ENCODE data around the gene HMCN2.

The HMCN2 gene, protein sequence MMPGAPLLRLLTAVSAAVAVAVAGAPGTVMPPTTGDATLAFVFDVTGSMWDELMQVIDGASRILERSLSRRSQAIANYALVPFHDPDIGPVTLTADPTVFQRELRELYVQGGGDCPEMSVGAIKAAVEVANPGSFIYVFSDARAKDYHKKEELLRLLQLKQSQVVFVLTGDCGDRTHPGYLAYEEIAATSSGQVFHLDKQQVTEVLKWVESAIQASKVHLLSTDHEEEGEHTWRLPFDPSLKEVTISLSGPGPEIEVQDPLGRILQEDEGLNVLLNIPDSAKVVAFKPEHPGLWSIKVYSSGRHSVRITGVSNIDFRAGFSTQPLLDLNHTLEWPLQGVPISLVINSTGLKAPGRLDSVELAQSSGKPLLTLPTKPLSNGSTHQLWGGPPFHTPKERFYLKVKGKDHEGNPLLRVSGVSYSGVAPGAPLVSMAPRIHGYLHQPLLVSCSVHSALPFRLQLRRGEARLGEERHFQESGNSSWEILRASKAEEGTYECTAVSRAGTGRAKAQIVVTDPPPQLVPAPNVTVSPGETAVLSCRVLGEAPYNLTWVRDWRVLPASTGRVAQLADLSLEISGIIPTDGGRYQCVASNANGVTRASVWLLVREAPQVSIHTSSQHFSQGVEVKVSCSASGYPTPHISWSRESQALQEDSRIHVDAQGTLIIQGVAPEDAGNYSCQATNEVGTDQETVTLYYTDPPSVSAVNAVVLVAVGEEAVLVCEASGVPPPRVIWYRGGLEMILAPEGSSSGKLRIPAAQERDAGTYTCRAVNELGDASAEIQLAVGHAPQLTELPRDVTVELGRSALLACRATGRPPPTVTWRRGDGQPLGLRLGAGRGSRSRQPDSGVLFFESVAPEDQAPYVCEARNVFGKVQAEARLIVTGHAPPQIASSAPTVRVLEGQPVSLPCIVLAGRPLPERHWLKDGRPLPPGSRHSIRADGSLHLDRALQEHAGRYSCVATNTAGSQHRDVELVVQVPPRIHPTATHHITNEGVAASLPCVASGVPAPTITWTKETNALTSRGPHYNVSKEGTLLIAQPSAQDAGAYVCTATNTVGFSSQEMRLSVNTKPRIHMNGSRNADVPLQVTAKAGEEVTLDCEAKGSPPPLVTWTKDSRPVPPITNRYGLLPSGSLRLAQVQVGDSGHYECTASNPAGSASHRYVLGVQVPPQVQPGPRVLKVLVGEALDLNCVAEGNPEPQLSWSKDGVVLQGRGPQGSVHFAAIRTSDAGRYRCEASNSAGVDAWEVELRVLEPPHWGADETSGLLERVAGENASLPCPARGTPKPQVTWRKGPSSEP (N-terminal part only)

DNA sequence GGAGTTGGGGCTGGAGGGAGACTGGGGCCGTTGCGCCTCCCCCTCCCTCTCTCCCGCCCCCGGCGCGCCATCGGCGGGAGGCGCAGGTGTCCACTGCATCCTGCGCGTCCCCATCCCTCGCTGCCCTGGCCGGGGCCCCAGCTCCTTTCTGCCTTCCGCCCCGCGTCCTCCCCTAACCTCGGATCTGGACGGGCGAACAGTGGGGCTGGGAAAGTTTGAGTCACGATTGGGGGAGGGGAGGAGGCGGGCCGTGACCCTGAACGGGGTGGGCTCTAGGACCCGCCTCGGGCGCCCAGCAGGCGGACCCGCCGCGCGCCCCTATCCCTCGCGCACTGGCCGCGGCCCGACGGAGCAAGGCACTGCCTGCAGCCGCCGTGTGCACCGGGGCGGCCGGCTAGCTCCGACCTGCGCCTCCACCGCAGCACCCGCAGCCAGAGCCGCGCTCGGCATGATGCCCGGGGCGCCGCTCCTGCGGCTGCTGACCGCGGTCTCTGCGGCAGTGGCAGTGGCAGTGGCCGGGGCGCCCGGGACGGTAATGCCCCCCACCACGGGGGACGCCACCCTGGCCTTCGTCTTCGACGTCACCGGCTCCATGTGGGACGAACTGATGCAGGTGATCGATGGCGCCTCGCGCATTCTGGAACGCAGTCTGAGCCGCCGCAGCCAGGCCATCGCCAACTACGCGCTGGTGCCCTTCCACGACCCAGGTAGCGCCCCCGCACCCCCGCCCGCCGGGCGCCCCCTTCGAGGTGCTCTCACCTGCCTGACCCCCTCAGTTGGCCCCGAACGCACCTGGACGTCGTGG lies at the start of gene HMCN2:
Gene HMCN2, plus strand, starts transcription at position 330 of the 805 bp plus-strand sequence. Its CDS starts 119 bp downstream, at position 449.
- DNase-seq: no peak

DNA sequence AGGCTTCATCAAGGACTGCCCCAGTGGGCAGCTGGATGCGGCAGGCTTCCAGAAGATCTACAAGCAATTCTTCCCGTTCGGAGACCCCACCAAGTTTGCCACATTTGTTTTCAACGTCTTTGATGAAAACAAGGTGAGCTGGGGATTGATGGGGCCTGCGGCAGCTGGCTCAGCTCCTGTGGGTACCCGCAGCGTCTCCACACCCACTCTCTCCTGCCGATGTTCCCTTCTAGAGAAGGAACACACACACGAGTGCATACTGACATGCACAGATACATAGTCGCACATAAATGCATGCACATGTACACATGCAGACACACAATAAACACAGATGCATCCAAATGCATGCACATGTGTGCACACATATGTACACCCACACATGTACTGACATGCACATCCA lies 47.7 kb upstream of the HMCN2 start:
- no peak for DNase-seq

DNA sequence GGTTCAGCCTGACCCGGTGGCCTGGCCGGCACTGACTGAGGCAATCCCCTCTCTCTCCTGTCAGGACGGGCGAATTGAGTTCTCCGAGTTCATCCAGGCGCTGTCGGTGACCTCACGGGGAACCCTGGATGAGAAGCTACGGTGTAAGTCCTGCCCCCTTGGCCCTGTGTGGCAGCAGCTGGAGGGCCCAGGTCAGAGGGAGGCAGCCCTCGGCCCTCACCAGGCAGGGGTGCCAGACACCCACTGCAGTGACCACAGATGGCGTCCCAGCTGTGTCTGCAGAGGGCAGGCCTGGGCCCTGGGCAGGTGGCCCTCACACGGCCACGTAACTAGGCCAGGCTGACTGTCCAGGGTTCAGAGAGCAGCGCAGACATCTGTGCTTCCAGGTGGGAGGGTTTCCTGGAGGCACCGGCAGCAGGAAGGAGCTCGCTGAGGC lies 45.9 kb upstream of the HMCN2 start:
- no peak for DNase-seq

DNA sequence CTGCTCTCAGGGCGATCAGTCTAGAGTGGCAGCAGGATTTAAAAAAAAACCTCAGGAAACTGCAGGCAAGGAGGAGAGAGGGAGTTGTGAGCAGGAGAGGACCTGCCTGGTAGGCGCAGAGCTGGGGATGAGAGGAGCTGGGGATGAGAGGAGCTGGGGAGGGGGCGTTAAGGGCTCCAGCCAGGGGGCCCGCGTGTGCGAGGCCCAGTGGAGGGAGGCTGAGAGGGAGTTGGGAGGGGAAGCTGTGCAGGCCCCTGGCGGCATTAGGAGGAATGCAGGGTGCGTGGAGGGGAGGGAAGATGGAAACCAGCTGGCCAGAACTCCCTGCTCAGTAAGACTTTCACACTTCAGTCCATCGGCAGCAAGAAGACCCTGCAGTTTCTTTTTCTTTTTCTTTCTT lies 45.2 kb upstream of the HMCN2 start:
- DNase-seq: no peak

DNA sequence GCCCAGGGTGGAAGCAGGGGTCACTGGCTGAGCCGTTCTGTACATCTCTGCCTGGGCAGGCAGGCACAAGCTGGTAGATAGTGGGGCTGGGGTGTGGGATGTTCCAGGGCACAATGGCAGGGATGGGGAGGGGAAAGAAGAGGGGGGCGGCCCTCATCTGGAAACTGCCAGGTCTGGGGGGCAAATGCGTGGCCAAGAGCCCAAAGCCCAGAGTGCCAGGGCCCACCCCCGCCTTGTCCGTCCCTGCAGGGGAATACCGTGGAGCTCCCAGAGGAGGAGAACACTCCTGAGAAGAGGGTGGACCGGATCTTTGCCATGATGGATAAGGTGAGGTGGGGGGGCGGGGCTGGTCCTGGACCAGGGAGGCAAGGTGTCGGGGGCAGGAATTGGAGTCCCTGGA lies 42.7 kb upstream of the HMCN2 start:
- DNase-seq: no peak

DNA sequence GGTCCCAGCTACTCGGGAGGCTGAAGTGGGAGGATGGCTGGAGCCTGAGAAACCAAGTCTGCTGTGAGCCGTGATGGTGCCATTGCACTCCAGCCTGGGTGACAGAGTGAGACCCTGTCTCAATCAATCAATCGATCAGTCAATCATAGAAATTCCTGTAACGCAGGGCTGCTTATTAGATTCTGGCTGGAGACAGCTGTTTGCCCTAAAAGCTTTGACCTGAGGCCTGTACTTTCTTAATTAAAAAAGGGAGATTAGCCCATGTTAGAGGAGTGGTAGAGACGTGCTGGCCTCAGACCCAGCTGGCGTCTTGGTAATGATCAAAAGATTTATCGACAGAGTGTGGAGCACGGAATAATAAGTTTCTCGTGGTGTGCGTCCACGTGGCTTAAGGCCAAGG lies 40.5 kb upstream of the HMCN2 start:
- no peak for DNase-seq

DNA sequence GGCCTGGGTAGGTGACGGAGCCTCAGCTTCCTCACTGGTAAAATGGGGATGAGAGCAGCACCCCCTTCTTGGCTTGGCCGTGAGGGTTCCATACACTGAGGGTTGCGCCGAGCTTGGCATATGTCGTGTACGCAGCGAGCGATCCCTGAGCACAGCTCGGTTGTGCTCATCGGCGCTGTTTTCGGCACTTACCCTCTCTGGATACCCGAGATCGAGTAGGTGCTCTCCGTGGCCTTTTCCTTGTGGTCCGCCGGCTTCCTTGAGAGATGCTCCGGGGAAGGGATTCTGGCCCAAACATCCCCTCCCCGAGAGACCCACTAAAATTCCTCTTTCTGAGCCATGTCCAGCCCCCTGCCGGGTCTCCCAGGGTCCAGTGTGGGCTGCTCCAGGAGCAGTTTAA lies 40.0 kb upstream of the HMCN2 start:
- no peak for DNase-seq

DNA sequence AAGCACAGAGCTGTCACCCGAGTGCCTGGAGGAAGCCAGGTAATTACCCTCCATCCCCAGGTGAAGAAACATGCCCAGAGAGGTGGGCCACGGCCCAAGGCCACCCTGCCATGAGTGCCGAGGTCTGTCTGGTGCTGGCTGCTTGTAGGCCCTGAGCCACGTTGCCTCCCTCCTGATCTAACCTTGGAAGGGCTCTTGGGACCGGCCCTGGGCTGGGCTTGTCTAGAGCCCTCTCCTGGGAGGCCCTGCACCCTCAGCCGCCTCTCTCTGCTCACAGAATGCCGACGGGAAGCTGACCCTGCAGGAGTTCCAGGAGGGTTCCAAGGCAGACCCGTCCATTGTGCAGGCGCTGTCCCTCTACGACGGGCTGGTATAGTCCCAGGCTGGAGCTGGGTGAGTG lies 39.4 kb upstream of the HMCN2 start:
- no peak for DNase-seq

DNA sequence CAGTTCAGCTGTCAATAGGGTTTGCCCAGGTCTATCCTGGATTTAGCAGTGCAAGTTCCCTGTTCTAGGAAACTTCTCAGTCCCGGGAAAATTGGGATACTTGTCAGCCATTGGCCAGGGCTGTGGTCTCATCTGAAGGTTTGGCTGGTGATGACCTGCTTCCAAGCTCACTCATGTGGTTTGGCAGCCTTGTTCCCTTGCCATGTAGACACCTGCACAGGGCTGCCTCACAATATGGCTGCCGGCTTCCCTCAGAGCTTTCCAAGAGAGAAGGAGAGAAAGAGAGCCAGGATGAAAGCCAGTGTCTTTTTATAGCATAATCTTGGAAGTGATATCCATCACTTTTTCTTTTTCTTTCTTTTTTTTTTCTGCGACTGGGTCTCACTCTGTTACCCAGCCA lies 37.7 kb upstream of the HMCN2 start:
- DNase-seq: no peak

DNA sequence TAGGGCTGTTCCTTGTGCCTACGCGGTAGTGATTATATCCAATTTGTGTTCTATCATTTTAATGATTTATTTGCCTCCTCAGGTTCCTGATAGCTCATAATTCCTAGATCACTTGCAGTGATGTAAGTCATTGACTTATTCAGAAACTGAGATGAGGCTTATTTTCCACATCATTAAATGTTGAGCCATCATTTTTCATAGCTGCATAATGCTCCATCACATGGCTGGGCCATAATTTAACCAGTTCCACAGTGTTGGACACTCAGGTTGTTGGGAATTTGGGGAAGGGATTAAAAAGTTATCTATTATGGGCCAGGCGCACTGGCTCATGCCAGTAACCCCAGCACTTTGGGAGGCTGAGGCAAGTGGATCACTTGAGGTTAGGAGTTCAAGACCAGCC lies 35.8 kb upstream of the HMCN2 start:
- DNase-seq: no peak

DNA sequence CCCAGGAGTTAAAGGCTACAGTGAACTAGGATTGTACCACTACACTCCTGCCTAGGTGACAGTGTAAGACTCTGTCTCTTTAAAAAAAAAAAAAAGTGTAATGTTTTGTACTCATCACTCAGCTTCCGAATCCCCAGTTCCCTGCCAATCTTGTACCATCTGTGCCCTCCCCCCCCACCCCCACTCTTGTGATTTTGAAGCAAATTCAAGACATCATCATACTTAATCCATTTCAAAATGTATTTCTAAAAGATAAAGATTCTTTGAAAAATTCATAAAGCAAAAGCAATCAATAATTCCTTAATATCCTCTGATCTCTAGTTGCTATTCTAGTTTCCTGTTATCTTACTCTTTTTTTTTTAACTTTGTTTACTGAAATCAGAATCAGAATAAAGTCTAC lies 34.9 kb upstream of the HMCN2 start:
- DNase-seq: no peak

DNA sequence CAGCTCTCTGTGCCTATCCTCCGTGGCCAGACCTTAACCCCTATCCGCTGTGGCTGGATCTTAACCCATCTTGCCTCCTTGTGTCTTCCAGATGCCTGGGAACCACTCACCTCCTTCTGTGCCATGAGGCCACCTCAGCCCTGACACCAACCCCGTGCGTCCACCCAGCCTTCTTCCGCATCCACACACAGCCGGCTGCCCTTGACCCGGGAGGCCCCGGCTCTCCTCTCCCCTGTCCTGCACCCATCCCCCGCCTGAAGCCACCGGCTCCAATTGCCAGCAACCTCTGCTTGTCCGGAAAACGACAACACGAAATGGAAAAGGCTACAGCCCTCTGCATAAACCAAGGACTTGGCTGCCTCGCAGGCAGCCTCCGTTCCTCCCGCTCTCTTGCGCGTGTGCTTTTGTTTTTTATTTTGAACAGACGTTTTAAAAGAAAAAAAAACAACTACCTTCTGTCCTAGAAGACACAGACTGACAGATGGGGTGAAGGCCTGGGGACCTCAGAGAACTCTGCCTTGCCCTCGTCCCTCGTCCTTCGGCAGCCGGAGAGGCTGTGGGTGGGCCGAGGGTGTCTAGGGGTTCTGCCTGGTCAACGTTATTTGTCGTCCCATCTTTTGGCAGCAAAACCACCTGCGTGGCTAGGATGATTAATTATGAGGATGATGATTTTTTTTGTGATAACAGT lies 32.5 kb upstream of the HMCN2 start:
- no peak for DNase-seq

DNA sequence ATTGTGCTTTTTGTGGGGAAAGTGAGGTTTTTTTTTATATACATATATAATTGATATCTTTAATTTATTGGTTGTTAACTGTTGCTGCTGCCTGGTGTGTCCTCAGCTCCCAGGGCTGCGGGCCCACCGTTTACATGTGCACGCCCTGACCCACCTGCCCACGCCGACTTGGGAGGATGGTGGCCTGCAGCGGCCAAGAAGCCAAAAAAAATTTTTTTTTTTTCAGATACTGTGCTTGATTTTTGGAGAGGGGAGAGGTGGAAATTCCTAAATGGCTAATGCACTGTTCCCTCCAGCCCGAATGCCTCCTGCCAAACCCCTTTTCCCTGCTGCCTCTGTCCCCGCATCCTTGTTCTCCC lies 32.0 kb upstream of the HMCN2 start:
- DNase-seq: no peak

DNA sequence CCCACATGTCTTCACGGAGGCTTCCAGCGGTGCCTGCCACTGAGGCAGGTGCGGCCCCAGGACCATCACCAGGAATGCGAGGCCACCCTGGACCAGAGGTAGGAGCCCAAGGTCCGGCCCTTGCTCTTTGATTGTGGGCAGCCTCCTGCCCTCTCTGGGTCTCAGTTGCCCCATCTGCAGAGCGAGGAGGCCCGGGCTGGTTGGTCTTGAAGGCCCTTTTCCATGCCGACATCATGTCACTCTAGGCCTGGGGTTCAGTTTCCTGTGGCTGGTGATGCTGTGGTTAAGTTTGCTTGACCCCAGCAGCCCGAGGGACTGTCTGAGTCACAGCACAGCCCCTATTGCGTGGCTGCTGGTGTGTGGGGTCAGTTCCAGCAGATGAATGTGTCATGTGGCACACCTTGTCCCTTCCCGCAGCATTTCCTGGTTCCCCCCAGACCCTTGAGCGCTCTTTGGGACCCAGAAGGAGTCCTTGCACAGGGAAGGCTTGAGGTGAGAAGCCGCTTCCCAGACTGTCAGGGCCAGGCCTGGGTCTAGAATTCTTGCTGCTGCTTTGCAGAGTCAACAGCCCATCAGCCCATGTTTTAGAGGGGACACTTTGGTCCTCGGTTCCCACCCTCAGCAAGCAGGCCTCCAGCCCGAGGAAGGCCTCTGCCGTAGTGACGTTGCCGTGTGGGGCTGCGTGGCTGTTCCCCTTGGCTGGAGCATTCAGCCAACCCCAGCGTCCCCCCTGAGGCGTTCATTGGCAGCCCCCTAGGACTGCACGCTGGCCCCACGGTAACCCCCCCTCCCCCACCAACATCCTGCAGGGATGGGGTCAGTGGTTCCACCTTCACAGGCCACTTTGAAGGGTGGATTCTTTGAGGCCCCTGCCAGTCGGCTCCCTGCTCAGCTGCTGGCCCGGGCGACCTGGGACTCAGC lies 31.0 kb upstream of the HMCN2 start:
- DNase-seq: no peak

DNA sequence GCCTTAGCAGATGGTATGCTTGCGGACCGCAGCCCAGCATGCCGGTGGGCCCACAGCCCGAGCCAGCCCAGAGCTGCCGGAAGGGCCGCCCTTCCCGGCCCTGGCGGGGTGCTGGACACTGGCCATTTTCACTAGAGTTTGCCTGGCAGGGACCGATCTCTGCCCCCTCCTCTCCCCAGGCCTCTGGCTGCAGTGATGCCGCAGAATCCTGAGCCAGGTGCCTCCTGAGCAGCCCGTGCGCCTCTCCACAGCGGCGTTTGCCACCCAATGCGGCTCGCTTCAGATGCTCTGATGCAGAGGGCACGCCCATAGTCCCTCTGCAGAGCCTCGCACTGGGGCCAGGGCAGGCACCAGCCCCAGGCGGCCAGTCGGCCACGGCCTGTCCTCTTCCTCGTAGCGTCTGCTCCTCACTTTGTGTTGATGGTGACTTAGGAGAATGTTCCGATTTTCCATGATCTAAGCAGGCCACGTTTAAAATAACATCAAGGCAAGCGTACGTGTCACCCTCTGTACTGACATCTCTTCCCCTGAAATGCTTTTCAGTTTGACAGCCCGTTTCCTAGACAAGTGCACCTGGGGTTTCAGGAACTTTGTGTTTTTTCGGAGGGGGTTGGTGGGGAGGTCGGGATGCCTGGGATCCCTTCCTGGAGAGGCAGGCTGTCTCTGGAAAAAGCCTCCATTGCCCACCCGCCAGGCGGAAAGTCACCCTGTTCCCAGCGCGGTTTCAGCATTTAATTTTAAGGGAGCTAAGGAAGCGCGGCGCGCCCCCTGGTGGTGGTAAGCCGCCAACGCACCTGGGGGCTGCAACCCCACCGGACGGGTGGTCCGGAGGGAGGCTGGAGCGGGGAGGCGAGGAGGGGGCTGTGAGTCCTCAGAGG lies 29.8 kb upstream of the HMCN2 start:
- DNase-seq: peak; percentile 33

DNA sequence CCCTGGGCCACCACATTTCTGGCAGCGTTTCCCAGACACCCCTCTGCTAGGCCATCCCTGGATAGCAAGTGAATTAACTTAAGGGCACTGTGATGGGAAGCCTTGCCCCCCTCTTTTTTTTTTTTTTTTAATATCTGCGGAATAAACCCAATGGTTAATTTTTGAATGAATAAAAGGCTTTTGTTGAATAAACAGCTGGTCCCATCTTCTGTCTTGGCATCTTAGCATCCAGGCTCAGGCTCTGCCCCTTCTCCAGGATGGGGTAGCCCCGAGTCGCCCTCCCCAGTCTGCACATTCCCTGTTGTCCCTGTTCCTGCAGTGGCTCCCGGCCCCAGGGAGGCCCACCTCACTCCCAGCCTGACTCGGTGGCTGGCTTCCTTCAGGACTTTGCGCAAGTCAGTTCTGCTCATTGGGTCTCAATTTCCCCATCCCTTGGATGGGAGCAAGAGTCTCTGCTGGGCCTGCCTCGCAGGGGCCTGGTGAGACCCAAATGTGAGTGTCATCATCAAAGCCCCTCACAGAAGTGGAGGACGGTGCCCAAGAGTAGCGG lies 29.0 kb upstream of the HMCN2 start:
- no peak for DNase-seq

DNA sequence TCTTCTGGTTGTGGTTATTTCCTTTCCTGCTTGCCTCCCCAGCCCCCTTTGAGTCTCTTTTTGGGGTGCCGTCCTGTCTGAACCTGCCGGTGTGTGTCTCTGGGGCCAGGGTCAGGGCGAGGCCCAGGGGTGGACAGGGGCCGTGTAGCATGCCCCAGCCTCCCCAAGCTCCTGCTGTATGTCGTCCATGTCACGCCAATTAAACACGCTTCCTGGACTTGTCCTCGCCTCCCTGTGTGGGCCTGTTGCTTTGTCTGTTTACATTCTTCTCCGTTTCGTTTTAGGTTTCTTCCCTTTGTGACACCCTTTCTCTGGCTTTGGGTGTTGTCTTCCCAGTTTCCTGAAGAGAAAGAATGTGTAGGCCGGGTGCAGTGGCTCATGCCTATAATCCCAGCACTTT lies 28.5 kb upstream of the HMCN2 start:
- DNase-seq: no peak

DNA sequence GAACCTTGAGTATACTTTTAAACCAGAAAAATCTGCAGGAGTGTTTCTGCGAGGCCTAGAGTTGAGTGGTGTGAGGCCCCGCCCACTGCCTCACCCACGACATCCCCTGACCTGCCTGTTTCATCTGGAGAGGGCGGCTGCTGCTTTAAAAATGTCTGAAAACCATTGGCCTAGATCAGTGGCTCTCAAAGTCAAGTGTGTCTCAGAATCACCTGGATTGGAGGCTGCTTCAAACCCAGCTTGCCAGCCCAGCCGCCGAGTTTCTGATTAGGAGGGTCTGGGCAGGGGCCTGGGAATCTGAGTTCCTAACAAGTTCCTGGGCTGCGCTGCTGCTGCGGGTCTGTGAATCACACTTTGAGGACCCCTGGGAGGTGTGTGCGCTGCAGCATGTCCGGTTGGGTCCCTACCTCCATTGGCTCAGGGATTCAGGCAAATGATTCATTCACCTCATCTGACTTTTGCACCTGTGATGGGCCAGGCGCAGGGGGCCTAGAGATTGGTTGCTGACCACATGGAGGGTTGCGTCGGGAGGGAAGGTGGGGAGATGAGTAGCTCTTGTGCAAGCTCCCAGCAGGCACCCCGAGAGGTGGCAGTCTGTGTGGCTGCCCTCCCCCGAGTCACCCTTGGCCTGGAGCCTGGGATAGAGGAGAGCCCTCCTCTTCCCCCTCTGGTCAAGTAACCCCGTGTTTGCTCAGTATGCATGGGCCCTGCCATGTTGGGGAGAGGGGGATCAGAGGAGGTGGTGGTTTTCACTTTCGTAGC lies 27.6 kb upstream of the HMCN2 start:
- no peak for DNase-seq

DNA sequence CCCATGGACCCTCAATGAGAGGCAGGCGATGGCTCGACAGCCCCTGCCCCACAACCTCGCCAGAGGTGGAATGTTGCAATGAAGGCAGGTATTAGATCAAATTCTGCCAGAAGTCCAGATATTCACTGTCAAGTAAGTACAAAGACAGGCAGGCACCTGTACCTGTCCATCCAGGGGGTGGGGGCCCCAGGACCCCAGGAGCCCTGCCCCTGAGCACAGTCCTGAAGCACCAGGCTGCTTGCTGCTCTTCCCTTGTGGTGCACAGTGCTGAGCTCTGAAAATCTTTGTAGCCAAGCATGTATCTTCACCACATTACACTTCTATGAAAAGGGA lies 26.2 kb upstream of the HMCN2 start:
- no peak for DNase-seq
